Colonic mucosa (tissue), 4 donors: ENCODE data around the gene NUP85. TPM values are rescaled to one million over a fixed set of nuclear protein-coding genes. Genes with fewer than 3 reads are reported as not detected.

Experiments used
- DNase-seq: peaks from one replicate; pipeline ENCODE4 v3.0.0-alpha.2; 2020
- H3K27ac ChIP-seq: fragments of 200-600 bp; one replicate; pipeline ENCODE4 v1.8.0; 2021
- H3K27me3 ChIP-seq: fragments of 200-600 bp; one replicate; pipeline ENCODE4 v1.8.0; 2021
- H3K36me3 ChIP-seq: fragments of 200-600 bp; one replicate; pipeline ENCODE4 v1.8.0; 2021
- H3K4me1 ChIP-seq: fragments of 200-600 bp; one replicate; pipeline ENCODE4 v1.8.0; 2021; ENCODE audit warnings: mild to moderate bottlenecking
- H3K4me3 ChIP-seq: fragments of 200-600 bp; one replicate; pipeline ENCODE4 v1.8.0; 2021
- H3K9ac ChIP-seq, 2 donors: one replicate each; pipeline ENCODE4 v1.7.0; 2013; ENCODE audit warnings: control low read depth in 2 of 2, low read depth in 2 of 2, low read length in 2 of 2
- H3K9me3 ChIP-seq: fragments of 200-600 bp; one replicate; pipeline ENCODE4 v1.8.0; 2021
- intact Hi-C: fragments of 100-400 bp; cut with DNase I; formaldehyde crosslinking; loops from one replicate; pipeline ENCODE4 v1.14.1; 2022
- total RNA-seq, 2 donors: library from RNA; stranded (reverse); fragmentation: NEBNext Ultra II Directional in 1 of 2; extraction: Animal tissue kit (Norgen Biotek cat#: 25700) in 1 of 2; gene quantifications; one replicate each; pipeline ENCODE4 v1.2.1, GENCODE V29; 2021
- TF ChIP-seq, protein P1 (sequence below): fragments of 200-600 bp; IDR thresholded peaks from one replicate; pipeline ENCODE4 v1.8.0; 2022; ENCODE audit warnings: antibody characterized with exemption, mild to moderate bottlenecking
- donor health status: healthy.
- donor health status: DM: no; HTN: no; CAD: no.
- donor health status: DM: no; HTN: no; CAD: no.

Gene NUP85
- total RNA-seq, 2 donors from 2014 or later, result 42.2 to 86.8 TPM

DNA sequence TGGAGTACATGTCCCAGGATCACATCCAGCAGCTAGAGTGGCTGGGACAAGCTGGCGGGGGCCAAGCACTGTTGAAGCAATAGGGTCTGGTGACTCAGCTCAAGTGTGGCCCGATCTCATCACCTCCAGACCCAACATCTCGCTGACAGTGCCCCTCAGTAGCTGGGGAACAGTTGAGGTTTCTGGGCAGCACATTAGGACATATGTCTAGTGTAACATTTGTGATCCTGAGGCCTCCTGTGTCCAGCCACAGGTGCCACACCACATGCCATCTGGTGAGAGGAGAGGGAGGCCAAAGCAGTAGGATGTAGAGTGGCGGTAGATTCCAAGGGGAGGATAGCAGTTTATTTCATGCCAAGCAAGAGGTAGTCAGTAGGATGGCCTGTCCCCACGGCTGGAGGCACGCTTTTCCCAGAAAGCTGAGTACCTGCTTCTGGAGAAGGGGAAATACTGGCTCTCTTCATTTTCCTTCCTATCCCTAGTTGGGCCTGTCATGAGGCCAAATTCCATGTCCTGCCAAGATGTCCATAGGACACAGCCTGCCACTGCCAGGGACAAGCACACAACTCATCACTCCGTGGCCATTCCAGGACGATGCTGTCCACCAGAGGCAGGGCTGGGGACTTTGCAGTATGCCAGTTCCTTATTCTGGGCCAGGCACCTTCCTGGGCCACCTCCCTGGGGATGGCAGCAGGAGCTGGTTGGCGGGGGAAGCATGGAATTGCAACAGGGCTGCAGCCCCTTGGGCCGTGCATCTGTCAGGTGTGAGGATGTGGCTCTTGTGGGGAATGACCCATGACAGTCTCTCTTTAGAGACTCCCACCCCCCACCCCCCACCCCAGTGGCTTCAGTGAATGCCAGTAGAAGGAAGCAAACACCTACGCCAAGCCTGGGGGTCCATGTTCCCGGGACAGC is 31.9 kb downstream of the NUP85 start:
- H3K4me1 ChIP-seq, result no peaks in the 10 kb centered on the region
- DNase-seq, result no peak

DNA sequence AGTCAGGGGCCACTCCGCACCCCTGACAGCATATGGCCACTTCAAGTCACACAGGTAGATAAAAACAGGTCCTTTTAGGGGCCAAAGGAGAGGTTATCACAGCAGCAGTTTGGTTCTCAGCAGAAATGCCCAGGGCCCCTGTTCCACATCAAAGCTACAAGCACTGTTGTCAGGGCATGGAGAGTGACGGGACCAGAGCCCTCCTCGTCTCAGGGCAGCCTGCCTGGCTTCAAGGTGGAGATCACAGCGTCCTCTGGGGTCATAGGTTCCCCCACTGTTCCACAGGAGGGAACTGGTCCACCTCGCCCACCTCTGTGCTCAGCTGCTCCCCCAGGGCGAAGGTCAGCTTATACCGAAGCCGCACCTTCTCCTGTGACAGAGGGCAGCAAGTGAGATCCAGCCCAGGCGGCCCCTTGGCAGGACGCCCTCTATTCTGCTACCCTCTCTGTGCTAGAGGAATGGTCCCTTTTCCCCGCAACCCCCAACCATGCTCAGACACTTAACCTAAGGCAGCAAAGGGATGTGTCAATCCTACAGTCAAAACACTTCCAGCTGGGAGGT is 32.6 kb downstream of the NUP85 start:
- H3K9me3 ChIP-seq, result no peaks in the 10 kb centered on the region
- no peak overlapping the region for H3K4me3 ChIP-seq
- no peak for DNase-seq
- peak overlapping the region in 1 of 2 donors; percentile 4 for H3K9ac ChIP-seq
- peaks cover 14% of the 10 kb centered on the region for H3K36me3 ChIP-seq
- H3K4me1 ChIP-seq, result no peaks in the 10 kb centered on the region
- H3K27ac ChIP-seq, result no peak overlapping the region
- TF ChIP-seq, protein P1, sequence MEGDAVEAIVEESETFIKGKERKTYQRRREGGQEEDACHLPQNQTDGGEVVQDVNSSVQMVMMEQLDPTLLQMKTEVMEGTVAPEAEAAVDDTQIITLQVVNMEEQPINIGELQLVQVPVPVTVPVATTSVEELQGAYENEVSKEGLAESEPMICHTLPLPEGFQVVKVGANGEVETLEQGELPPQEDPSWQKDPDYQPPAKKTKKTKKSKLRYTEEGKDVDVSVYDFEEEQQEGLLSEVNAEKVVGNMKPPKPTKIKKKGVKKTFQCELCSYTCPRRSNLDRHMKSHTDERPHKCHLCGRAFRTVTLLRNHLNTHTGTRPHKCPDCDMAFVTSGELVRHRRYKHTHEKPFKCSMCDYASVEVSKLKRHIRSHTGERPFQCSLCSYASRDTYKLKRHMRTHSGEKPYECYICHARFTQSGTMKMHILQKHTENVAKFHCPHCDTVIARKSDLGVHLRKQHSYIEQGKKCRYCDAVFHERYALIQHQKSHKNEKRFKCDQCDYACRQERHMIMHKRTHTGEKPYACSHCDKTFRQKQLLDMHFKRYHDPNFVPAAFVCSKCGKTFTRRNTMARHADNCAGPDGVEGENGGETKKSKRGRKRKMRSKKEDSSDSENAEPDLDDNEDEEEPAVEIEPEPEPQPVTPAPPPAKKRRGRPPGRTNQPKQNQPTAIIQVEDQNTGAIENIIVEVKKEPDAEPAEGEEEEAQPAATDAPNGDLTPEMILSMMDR, result no peak
- intact Hi-C loops, result no loop called here
- no peaks in the 10 kb centered on the region for H3K27me3 ChIP-seq

More for the DNA sequence above, 31.9 kb downstream of the NUP85 start:
- H3K27me3 ChIP-seq, result no peaks in the 10 kb centered on the region
- TF ChIP-seq, protein P1, result no peak
- H3K4me3 ChIP-seq, result no peak overlapping the region
- no peak overlapping the region for H3K27ac ChIP-seq
- H3K36me3 ChIP-seq, result peaks cover 14% of the 10 kb centered on the region
- no peak overlapping the region for H3K9ac ChIP-seq
- intact Hi-C loops, result no loop called here
- H3K9me3 ChIP-seq, result no peaks in the 10 kb centered on the region

DNA sequence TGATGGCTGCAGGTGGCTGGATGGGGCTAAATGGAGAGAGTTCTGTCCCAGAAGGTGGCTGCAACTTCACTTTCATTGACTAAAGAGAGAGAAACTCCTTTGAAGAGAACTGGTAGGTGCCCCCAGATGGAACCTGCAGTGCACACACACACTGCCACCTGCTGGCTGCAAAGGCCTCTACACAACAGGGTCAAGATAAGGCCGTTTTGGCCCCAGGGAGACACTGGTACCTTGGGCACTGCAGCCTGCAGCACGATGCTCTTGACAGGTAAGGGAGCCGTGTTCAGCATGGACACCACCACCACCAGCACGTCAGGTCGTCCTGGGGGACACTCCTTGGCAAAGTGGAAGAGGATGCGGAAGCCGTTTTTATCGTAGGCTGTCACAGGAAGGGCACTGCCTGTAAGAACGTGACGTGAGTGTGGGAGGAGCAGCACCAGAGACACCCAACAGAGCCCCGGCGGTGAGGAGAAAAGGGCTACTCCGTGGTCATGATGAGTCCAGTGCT is 33.3 kb downstream of the NUP85 start:
- TF ChIP-seq, protein P1, result peak; percentile 73
- intact Hi-C loops, result no loop called here
- Histone ChIP-seq H3K27ac (no peak overlapping the region), H3K4me3 (no peak overlapping the region), H3K9ac (peak overlapping the region; percentile 4 to 37), H3K36me3 (peaks cover 14% of the 10 kb centered on the region), H3K27me3 (no peaks in the 10 kb centered on the region), H3K4me1 (no peaks in the 10 kb centered on the region), H3K9me3 (no peaks in the 10 kb centered on the region)
- peak; percentile 44 for DNase-seq

DNA sequence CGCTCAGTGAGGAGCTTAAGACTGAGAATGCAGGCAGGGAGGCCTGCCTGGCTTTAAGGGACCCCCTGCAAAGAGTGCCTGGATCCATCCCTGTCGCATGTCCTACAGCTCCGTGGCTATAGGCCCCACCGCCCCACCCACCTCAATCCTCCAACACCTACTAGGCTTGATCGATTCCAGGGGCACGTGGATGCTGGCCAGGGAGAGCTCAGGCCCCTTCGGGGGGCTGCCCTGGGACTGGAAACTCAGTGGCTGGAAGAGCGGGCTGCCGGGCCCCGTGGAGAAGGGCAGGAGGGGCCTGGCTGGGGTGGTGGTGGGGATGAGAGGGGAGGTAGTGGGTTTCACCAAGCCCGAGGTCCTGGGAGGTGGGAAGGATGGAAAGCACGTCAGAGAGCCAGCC is 33.7 kb downstream of the NUP85 start:
- no peak for DNase-seq
- Histone ChIP-seq H3K27me3 (no peaks in the 10 kb centered on the region), H3K27ac (no peak overlapping the region), H3K9me3 (no peaks in the 10 kb centered on the region), H3K4me3 (no peak overlapping the region), H3K36me3 (peaks cover 14% of the 10 kb centered on the region), H3K4me1 (no peaks in the 10 kb centered on the region), H3K9ac (peak overlapping the region in 1 of 2 donors; percentile 37)
- intact Hi-C loops, result no loop called here
- TF ChIP-seq, protein P1, result no peak

DNA sequence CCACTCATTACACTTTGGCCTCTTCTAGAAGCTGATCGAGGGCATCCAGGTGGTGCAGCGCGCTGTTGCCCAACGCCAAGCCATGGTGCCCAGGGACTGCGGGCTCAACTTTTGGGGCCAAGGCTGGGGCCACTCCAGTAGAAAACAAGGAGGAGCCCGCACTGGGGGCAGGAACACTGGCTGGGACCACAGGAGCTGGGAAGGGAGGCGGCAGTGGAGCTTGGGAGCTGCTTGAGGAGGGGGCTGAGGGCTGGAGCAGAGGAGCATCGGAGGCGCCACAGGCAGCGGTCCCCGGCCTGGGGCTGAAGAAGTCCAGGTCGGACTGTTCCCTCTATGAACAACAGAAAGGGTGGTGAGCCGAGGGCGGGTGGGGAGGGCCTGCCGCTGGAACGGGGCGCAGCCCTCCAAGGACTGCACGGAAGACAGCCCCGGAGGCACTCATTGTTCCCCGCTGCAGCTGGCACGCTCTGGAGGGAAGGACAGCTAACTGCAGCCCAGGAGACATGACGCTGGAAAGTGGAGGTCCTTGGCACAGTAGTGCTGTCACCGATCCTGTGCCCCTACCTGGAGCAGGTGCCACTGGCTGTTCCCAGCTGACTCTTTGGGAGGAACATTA is 34.4 kb downstream of the NUP85 start:
- Histone ChIP-seq H3K36me3 (peaks cover 14% of the 10 kb centered on the region), H3K4me3 (no peak overlapping the region), H3K27me3 (no peaks in the 10 kb centered on the region), H3K9ac (no peak overlapping the region), H3K9me3 (no peaks in the 10 kb centered on the region), H3K27ac (no peak overlapping the region), H3K4me1 (no peaks in the 10 kb centered on the region)
- DNase-seq, result no peak
- intact Hi-C loops, result no loop called here
- TF ChIP-seq, protein P1, result no peak
